ENCODE measurements around the gene ANP32B.

DNA sequence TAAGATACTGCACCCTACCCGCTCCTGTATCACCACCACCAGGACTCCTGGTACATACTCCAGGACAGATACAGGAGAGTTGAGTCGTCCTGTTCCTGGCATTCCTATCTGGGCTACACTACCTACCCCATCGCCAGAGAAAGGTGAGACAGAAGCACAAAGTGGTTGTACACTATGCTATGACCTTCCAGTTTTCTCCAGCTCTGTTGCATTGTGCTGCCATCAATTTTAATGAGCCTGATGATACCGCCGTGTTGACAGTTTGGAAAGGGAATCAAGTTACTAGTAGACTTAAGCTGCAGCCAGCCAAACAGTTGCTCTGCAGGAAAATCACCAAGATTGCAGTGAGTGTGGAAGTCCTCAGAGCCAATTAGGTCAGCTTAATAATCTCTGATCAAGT, 35.2 kb downstream of the ANP32B start:
- TF ChIP-seq, protein P1, sequence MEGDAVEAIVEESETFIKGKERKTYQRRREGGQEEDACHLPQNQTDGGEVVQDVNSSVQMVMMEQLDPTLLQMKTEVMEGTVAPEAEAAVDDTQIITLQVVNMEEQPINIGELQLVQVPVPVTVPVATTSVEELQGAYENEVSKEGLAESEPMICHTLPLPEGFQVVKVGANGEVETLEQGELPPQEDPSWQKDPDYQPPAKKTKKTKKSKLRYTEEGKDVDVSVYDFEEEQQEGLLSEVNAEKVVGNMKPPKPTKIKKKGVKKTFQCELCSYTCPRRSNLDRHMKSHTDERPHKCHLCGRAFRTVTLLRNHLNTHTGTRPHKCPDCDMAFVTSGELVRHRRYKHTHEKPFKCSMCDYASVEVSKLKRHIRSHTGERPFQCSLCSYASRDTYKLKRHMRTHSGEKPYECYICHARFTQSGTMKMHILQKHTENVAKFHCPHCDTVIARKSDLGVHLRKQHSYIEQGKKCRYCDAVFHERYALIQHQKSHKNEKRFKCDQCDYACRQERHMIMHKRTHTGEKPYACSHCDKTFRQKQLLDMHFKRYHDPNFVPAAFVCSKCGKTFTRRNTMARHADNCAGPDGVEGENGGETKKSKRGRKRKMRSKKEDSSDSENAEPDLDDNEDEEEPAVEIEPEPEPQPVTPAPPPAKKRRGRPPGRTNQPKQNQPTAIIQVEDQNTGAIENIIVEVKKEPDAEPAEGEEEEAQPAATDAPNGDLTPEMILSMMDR (IDR thresholded peaks at IDR 0.05): no peak
- TF ChIP-seq POLR2AphosphoS5 (IDR thresholded peaks at IDR 0.05) (no peak), POLR2A (IDR thresholded peaks at IDR 0.05) (no peak)
